Measurements from ENCODE around the gene INPP4B.

INPP4B gene

GRCh38 chr4:142557239-142557801 lies 288.8 kb downstream of the INPP4B start:
- H3K36me3 ChIP-seq (ENCODE audit: control insufficient read depth, insufficient read depth, low read length) = no peaks in the 10 kb centered on the region
- H3K4me1 ChIP-seq (ENCODE audit: control insufficient read depth, insufficient read depth, low read length) = no peaks in the 10 kb centered on the region
- H3K27me3 ChIP-seq (ENCODE audit: control insufficient read depth, insufficient read depth, low read length) = no peaks in the 10 kb centered on the region
- no peak overlapping the region for H3K27ac ChIP-seq (ENCODE audit: low read depth, low read length)
- H3K9ac ChIP-seq (ENCODE audit: low read depth, low read length) = no peak overlapping the region
- H3K9me3 ChIP-seq (ENCODE audit: control insufficient read depth, insufficient read depth, low read length) = no peaks in the 10 kb centered on the region
- no peak overlapping the region for H3K4me3 ChIP-seq (ENCODE audit: low read depth, low read length)

DNA sequence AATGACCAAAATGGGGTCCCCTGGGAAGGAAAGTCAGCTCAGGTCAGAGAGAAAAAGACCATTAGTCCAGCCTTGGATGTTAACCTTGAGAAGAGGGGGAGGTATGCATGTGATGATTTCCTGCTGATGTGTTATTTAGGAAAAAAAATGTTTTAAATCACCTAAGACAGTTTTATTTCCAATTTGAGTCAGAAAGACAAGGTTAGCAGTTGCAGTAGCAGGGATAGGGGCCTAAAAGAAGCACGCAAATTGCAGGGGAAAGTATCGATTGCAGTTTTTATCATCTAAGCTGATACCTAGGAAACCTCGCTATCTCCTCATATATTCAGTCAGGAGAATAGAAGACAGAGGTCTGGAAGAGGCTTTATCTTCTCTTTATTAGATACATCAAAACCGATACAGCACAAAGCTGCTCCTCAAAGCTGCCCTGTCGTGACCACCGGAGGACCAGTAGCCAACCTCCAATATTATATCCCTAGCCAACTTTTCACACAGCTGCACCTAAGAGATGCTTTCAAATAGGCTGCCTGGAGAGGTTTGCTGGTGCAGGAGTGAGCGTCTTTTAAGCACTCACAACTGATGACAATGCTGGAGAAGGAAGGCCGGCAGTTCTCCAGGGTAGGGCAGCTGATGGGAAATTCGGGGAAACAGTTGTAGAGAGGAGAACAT lies 289.4 kb downstream of the INPP4B start:
- no peak overlapping the region for H3K4me3 ChIP-seq (ENCODE audit: low read depth, low read length)
- no peak overlapping the region for H3K27ac ChIP-seq (ENCODE audit: low read depth, low read length)
- H3K4me1 ChIP-seq (ENCODE audit: control insufficient read depth, insufficient read depth, low read length) = no peaks in the 10 kb centered on the region
- no peaks in the 10 kb centered on the region for H3K9me3 ChIP-seq (ENCODE audit: control insufficient read depth, insufficient read depth, low read length)
- no peaks in the 10 kb centered on the region for H3K36me3 ChIP-seq (ENCODE audit: control insufficient read depth, insufficient read depth, low read length)
- no peak overlapping the region for H3K9ac ChIP-seq (ENCODE audit: low read depth, low read length)
- no peaks in the 10 kb centered on the region for H3K27me3 ChIP-seq (ENCODE audit: control insufficient read depth, insufficient read depth, low read length)

DNA sequence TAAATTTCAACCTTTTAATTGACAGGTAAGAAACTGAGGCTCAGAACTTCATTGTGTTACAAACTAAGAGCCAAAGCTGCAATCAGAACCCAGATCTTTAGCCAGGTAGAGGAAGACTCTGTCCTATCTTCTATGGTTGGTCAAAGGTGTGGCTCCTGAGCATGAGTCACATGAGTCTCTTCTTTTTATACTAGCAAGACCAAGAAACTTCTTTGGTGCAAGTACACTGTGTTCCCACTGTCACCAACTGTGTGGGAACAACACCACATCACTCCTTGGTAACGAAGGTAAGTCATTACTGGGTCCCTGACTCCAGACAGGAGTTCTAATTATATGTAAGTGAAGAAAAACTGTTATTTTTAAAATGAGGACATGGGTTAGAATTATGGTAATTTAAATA lies 290.1 kb downstream of the INPP4B start:
- Histone ChIP-seq H3K36me3 (ENCODE audit: control insufficient read depth, insufficient read depth, low read length) (no peaks in the 10 kb centered on the region), H3K9me3 (ENCODE audit: control insufficient read depth, insufficient read depth, low read length) (no peaks in the 10 kb centered on the region), H3K4me1 (ENCODE audit: control insufficient read depth, insufficient read depth, low read length) (no peaks in the 10 kb centered on the region), H3K4me3 (ENCODE audit: low read depth, low read length) (no peak overlapping the region), H3K27ac (ENCODE audit: low read depth, low read length) (no peak overlapping the region), H3K27me3 (ENCODE audit: control insufficient read depth, insufficient read depth, low read length) (no peaks in the 10 kb centered on the region), H3K9ac (ENCODE audit: low read depth, low read length) (no peak overlapping the region)

GRCh38 chr4:142554412-142554811 lies 291.7 kb downstream of the INPP4B start:
- Histone ChIP-seq H3K9me3 (ENCODE audit: control insufficient read depth, insufficient read depth, low read length) (no peaks in the 10 kb centered on the region), H3K36me3 (ENCODE audit: control insufficient read depth, insufficient read depth, low read length) (no peaks in the 10 kb centered on the region), H3K4me1 (ENCODE audit: control insufficient read depth, insufficient read depth, low read length) (peaks cover 8% of the 10 kb centered on the region), H3K9ac (ENCODE audit: low read depth, low read length) (no peak overlapping the region), H3K27ac (ENCODE audit: low read depth, low read length) (no peak overlapping the region), H3K27me3 (ENCODE audit: control insufficient read depth, insufficient read depth, low read length) (no peaks in the 10 kb centered on the region), H3K4me3 (ENCODE audit: low read depth, low read length) (no peak overlapping the region)

- Histone ChIP-seq H3K36me3 (ENCODE audit: control insufficient read depth, insufficient read depth, low read length) (no peaks in the 10 kb centered on the region), H3K27ac (ENCODE audit: low read depth, low read length) (no peak overlapping the region), H3K4me3 (ENCODE audit: low read depth, low read length) (no peak overlapping the region), H3K27me3 (ENCODE audit: control insufficient read depth, insufficient read depth, low read length) (no peaks in the 10 kb centered on the region), H3K9ac (ENCODE audit: low read depth, low read length) (no peak overlapping the region), H3K4me1 (ENCODE audit: control insufficient read depth, insufficient read depth, low read length) (peaks cover 11% of the 10 kb centered on the region), H3K9me3 (ENCODE audit: control insufficient read depth, insufficient read depth, low read length) (no peaks in the 10 kb centered on the region)
Measured at GRCh38 chr4:142551517-142552305, 294.4 kb downstream of the INPP4B start.

DNA sequence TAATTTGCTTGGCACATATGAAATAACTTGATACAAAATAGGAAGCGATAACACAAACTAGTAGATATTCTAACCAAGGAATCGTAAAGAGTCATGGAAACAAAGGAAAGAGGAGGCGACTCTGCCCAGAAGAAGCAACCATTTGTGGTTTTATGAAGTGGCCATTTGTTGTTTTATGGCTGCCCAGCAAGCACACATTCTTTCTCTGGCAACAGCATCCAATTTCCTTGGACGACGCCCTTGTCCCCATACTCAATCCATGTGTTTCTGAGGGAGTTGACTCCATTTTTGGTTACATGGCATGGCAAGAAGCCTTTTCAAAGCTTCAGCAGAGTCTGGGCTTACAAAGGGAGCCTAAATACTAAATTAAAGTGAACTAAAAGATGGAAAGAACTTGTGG lies 295.1 kb downstream of the INPP4B start:
- no peak overlapping the region for H3K9ac ChIP-seq (ENCODE audit: low read depth, low read length)
- H3K27ac ChIP-seq (ENCODE audit: low read depth, low read length) = no peak overlapping the region
- no peaks in the 10 kb centered on the region for H3K36me3 ChIP-seq (ENCODE audit: control insufficient read depth, insufficient read depth, low read length)
- no peaks in the 10 kb centered on the region for H3K27me3 ChIP-seq (ENCODE audit: control insufficient read depth, insufficient read depth, low read length)
- peaks cover 11% of the 10 kb centered on the region for H3K4me1 ChIP-seq (ENCODE audit: control insufficient read depth, insufficient read depth, low read length)
- no peak overlapping the region for H3K4me3 ChIP-seq (ENCODE audit: low read depth, low read length)
- no peaks in the 10 kb centered on the region for H3K9me3 ChIP-seq (ENCODE audit: control insufficient read depth, insufficient read depth, low read length)

- H3K4me3 ChIP-seq (ENCODE audit: low read depth, low read length) = no peak overlapping the region
- H3K9ac ChIP-seq (ENCODE audit: low read depth, low read length) = no peak overlapping the region
- no peaks in the 10 kb centered on the region for H3K36me3 ChIP-seq (ENCODE audit: control insufficient read depth, insufficient read depth, low read length)
- H3K9me3 ChIP-seq (ENCODE audit: control insufficient read depth, insufficient read depth, low read length) = no peaks in the 10 kb centered on the region
- H3K27me3 ChIP-seq (ENCODE audit: control insufficient read depth, insufficient read depth, low read length) = no peaks in the 10 kb centered on the region
- no peak overlapping the region for H3K27ac ChIP-seq (ENCODE audit: low read depth, low read length)
- H3K4me1 ChIP-seq (ENCODE audit: control insufficient read depth, insufficient read depth, low read length) = peaks cover 11% of the 10 kb centered on the region
Measured at GRCh38 chr4:142549726-142550463, 296.2 kb downstream of the INPP4B start.

DNA sequence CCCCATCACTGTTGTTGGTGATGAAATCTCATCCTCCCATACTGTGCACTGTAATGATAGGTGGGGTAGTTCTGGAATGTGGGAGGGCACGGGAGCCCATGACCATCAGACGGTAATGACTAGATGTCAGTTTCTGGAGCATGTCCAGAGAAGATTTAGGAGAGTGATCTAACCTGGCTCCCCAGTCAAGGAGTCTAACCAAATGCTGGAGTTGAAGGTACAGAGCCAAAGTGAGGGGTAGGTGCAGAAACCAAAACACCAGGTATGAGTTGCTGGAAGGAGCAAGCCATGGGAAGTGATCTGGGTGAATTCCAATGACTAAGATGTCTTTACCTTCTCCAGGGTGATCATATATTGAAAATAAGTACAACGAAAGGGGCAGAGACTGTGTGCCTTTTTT lies 296.9 kb downstream of the INPP4B start:
- H3K9me3 ChIP-seq (ENCODE audit: control insufficient read depth, insufficient read depth, low read length) = no peaks in the 10 kb centered on the region
- H3K4me1 ChIP-seq (ENCODE audit: control insufficient read depth, insufficient read depth, low read length) = peaks cover 11% of the 10 kb centered on the region
- no peak overlapping the region for H3K9ac ChIP-seq (ENCODE audit: low read depth, low read length)
- H3K27me3 ChIP-seq (ENCODE audit: control insufficient read depth, insufficient read depth, low read length) = no peaks in the 10 kb centered on the region
- H3K4me3 ChIP-seq (ENCODE audit: low read depth, low read length) = no peak overlapping the region
- no peak overlapping the region for H3K27ac ChIP-seq (ENCODE audit: low read depth, low read length)
- H3K36me3 ChIP-seq (ENCODE audit: control insufficient read depth, insufficient read depth, low read length) = no peaks in the 10 kb centered on the region

DNA sequence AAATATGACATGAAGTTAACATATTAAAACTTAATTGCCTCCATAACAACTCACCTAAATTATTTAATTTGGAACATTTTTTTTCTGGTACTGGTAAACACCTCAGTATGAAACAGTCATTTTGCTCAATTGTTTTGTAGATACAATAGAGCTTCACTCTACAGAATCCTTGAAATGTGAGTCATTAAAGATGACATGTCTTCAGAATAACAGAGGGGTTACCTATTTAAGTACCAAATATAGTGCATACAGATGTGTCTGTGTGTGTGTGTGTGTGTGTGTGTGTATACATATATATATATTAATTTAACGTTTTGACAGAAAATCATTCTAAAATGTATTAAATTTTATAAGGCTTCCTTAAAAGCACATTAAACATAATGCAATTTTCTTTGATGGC lies 297.6 kb downstream of the INPP4B start:
- Histone ChIP-seq H3K36me3 (ENCODE audit: control insufficient read depth, insufficient read depth, low read length) (no peaks in the 10 kb centered on the region), H3K9me3 (ENCODE audit: control insufficient read depth, insufficient read depth, low read length) (no peaks in the 10 kb centered on the region), H3K9ac (ENCODE audit: low read depth, low read length) (no peak overlapping the region), H3K4me1 (ENCODE audit: control insufficient read depth, insufficient read depth, low read length) (peaks cover 11% of the 10 kb centered on the region), H3K4me3 (ENCODE audit: low read depth, low read length) (no peak overlapping the region), H3K27me3 (ENCODE audit: control insufficient read depth, insufficient read depth, low read length) (no peaks in the 10 kb centered on the region), H3K27ac (ENCODE audit: low read depth, low read length) (no peak overlapping the region)

- Histone ChIP-seq H3K4me3 (ENCODE audit: low read depth, low read length) (no peak overlapping the region), H3K27ac (ENCODE audit: low read depth, low read length) (no peak overlapping the region), H3K36me3 (ENCODE audit: control insufficient read depth, insufficient read depth, low read length) (no peaks in the 10 kb centered on the region), H3K9ac (ENCODE audit: low read depth, low read length) (no peak overlapping the region), H3K4me1 (ENCODE audit: control insufficient read depth, insufficient read depth, low read length) (peaks cover 11% of the 10 kb centered on the region), H3K9me3 (ENCODE audit: control insufficient read depth, insufficient read depth, low read length) (no peaks in the 10 kb centered on the region), H3K27me3 (ENCODE audit: control insufficient read depth, insufficient read depth, low read length) (no peaks in the 10 kb centered on the region)
Measured at GRCh38 chr4:142547974-142548373, 298.1 kb downstream of the INPP4B start.

GRCh38 chr4:142544594-142544993 lies 301.5 kb downstream of the INPP4B start:
- Histone ChIP-seq H3K9me3 (ENCODE audit: control insufficient read depth, insufficient read depth, low read length) (no peaks in the 10 kb centered on the region), H3K9ac (ENCODE audit: low read depth, low read length) (no peak overlapping the region), H3K4me3 (ENCODE audit: low read depth, low read length) (no peak overlapping the region), H3K36me3 (ENCODE audit: control insufficient read depth, insufficient read depth, low read length) (no peaks in the 10 kb centered on the region), H3K4me1 (ENCODE audit: control insufficient read depth, insufficient read depth, low read length) (peaks cover 5% of the 10 kb centered on the region), H3K27ac (ENCODE audit: low read depth, low read length) (no peak overlapping the region), H3K27me3 (ENCODE audit: control insufficient read depth, insufficient read depth, low read length) (no peaks in the 10 kb centered on the region)
